DMS153 (cell line): ENCODE measurements around the gene GLP2R.
"Not testable (repeated sequence)": the region's sequence is repeated elsewhere in the genome, so short reads cannot be mapped to it uniquely, and the experiment has no call there.

Source experiments
- DNase-seq: peaks from one replicate; lab custom pipeline; 2025; lab: John Stamatoyannopoulos, UW

GLP2R gene

DNA sequence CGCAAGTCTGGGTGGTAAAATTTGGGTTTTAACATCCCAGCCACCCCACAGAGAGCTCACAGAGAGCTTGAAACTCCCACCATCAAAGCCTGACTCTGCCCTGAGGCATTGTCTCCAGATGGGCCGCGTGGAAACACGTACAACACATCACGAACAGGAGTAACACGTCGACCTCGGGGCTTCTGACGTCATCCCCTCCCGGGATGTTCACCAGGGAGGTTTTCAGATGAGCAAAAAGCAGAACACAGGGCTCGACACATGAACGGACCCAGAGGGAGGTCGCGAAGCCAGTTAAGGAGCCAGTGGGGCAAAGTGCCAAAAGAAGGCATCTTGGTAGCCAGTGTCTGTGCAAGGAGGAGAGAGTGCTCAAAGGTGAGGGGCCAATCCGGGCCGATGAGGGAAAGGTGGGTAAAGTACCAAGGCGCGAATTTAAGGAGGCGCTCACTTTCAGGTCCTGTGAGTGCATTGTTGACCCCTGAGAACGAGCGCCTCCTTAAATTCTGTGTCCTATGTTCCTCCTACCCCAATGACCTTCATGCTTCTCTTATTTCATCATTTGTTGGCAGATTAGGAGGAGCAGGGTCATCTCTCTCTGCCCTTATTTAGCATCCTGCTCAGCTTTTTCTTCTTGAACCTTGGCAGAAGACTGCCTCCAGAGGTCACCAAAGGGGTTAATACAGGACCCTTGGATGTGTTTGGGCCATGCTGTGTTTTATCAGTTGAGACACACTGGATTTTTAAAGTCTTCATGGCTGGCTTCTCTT lies 73.7 kb downstream of the GLP2R start:
- no peak for DNase-seq

DNA sequence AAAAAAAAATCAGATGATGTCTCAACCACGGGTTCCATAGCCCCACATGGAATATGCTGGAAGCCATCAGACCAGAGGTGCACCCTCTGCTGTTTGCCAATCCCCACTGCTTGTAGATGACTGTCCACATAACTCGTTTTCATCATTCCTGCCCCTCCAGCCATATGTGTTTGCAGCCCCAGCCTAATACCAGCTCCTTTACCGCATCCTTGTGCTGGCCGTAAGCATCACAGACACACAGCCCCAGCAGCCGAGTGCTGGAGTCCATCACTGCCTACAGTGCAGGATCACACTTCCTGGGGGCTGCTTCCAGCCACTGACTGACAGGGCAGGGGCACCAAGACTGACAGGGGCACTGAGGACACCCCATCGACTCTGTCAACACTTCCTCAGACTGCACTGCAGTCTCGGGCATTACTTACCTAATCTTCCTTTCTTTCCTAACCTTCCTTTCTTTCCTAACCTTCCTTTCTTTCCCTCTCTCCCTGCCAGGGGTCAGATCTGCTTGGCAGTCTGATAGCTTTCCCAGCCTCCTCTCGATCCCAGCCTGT lies 74.4 kb downstream of the GLP2R start:
- DNase-seq, result no peak

DNA sequence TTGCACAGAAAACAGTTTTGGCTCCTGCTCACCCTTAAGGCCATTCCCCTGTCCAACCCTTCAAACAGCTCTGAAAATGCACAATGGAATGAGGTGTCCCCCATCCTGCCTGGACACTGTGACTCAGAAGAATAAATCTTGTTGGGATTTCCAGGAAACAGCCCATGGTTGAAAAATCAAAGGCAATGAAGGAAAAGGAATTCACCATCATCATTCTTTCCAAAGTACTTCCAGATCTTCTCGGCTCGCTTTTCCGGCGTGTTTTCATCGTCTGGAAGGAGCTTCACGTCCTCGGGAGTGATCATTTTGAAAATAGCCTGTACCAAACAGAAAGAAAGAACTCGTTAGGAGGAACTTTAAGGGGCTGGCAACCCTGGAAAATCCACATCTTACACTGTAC lies 75.1 kb downstream of the GLP2R start:
- DNase-seq, result no peak

DNA sequence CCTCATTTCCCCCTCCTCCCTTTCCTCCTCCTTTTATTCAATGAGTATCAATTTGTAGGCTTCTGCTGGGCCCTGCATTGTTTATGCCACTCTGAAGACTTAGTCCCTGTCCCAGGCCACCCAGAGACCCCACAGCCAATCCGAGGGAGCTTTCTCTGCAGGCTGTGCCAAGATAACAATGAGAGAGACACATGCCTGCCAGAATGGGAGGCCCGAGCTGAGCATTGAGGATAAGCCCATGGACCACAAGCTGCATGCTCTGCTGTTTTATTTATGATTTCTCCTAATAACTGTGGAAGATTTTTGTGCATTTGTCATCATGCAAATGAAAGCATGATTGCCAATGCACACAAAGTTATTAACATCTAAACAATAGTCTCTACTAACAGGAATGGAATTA lies 76.4 kb downstream of the GLP2R start:
- DNase-seq, result no peak

DNA sequence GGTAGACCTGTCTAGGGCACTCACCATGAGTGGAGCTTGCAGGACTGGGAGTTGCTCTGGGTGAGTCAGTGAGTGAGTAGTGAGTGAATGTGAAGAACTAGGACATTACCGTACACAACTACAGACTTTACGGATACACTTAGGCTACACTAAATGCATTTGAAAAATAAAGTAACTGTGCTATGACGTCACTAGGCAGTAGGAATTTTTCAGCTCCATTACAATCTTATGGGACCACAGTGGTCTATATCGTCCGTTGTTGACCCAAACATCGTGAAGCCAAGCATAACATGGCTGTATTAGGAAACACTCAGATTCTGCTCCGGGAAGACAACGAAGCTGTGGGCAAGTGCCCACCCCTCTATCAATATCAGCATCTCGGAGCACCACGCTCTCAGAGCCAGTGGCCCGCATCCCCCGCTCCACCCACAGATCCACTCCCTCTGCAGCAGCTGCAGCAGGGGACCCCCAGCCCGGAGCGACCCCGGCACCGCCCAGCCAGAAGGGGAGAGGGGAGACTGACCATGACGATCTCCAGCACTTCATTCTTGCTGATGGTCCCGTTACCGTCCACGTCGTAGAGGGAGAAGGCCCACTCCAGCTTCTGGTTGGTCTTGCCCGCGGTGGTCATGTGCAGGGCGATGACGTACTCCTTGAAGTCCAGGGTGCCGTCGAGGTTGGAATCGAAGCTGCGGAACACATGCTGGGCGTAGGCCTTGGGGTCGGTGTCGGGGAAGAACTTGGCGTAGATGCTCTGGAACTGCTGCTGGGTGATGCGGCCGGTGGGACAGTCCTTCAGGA lies 78.8 kb downstream of the GLP2R start:
- no peak for DNase-seq

DNA sequence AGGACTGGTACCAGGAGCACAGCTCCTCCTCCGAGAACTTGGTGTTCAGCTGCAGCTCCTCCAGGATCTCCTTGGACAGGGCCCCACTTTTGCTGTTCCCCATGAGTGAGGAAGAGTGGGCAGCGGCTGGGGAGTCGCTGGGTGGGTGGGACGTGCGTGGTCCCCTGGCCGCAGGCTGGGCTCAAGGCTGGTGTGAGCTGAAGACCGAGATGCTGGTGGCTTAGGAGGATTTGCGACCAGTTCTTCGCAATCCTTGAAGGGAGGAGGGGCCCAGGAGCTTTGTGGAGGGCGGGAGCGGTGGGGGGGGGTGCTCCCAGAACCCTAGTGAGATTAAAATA lies 79.3 kb downstream of the GLP2R start, which contains the start of gene RCVRN:
Gene RCVRN, minus strand, starts transcription at position 194 of the 338 bp plus-strand sequence. Its CDS starts 91 bp downstream, at position 103.
- no peak for DNase-seq

DNA sequence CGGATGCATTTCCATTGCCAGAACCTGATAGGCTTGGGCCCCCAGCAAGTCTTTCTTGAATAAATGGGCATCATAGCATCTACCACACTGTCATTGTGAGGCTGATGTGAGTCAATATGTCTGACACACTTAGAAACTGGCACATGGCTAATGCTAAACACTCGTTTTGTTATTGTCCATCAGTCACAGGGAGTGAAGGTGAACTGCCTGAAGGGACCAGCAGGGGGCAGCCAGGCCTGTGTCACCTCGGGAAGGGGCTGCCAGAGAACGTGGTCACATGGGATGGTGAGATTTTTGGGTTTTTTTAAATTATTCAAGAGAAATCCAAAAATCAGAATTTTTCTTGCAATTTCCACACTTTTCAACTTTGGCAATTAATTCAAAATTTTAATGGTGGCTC lies 80.2 kb downstream of the GLP2R start:
- no peak for DNase-seq

DNA sequence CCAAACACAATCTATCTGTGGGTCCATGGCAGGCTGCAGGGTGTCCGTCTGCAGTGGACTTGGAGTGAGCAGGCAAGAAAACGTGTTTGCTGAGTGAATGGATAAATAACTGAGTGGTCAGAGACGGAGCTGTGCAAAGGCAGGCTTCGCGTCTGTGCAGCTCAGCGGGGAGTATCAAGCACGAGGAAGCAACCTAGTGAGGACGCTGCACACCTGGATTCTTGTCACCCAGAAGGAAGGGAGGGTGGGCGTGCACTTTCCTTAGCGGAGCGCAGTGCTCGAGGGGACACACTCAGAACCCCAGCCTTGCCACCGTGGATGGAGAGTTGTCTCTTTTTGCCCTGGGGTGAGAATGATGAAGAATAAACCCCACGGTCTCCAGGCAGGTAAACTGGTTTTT lies 80.9 kb downstream of the GLP2R start:
- DNase-seq, result no peak

DNA sequence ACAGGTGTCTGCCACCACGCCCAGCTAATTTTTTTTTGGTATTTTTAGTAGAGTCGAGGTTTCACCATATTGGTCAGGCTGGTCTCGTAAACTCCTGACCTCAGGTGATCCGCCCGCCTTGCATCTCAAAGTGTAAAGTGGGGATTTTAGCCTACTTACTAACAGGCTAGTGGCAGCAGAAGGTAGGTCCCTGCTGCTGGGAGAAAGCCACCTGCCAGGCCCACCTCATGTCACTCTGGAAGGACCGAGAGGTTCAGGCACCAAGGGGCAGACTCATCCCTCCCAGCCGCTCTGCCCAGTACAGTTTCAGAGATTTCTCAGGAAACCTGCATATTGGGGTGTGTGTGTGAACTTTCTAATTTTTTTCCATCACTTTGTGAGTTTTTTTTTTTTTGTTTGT lies 81.4 kb downstream of the GLP2R start:
- no peak for DNase-seq

DNA sequence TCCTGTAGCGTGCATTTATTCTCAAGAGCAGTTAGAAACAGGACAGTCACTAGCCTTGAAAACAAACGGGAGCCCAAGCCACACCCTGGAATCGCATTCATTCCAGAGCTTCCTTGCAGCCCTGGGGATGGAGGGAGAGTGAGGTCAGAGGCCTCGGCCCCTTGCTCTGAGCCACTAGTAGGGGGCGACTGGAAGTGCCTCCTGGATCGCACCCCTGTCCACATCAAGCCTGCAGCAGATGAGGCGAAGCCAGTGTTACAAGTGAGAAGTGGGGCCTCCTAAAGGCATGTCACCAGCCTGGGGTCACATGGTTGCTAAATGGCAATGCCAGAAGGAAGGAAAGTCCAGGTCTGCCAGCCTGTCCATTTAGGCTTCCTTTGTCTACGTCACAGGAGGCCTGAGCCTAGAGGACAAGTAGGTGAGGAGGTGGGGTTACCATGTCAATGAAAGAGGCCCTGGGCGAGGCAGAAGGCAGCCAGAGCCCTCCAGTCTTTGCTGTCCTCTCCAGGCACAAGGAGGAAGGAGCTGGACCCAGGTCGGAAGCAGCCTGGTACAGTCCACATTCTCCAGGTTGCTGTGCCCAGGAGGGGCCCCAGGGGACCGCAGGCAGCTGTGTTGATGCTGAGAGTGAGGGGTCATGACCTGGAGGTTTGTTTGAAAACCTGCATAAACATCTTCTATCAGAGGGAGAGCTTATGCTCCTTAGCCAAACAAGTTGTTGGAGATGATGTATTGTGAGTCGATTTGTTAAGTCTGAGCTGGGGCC lies 82.3 kb downstream of the GLP2R start:
- DNase-seq, result no peak

DNA sequence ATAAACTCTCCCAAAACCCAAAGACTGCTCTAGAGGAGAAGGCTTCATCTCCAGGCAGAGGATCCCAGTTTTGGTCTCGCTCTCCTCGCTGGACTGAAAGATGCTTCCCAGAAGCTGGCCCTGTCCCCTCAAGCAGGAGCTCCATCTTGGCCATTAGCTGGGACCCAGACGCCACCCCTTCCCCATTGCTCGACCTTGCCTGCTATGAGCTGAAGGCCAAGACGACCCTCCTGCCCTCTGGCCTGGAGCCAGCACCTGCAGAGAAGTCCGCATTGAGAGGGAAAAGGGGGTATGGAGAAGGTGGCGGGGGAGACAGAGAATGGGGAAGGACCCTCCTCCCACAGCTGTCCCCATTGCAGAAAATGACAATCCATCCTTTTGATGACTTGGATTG lies 82.9 kb downstream of the GLP2R start:
- DNase-seq, result no peak

DNA sequence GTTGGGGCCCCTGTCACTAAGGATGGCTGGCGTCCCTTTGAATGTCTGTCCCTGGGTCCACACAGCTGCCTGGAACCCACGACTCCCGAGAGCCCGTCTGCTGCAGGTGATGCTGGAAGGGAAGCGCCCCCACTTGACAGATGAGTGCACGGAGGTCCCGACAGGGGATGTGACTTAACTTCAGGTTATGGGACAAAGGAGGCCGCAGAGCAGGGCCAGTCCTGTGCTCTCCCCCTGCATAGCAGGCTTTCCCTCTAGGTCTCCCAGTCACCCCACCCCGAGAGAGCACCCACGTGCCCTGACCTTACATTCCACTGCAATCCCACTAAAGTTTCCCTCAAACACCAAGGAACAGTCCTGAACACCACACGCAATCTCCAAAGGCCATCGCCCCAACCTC lies 85.4 kb downstream of the GLP2R start:
- no peak for DNase-seq

DNA sequence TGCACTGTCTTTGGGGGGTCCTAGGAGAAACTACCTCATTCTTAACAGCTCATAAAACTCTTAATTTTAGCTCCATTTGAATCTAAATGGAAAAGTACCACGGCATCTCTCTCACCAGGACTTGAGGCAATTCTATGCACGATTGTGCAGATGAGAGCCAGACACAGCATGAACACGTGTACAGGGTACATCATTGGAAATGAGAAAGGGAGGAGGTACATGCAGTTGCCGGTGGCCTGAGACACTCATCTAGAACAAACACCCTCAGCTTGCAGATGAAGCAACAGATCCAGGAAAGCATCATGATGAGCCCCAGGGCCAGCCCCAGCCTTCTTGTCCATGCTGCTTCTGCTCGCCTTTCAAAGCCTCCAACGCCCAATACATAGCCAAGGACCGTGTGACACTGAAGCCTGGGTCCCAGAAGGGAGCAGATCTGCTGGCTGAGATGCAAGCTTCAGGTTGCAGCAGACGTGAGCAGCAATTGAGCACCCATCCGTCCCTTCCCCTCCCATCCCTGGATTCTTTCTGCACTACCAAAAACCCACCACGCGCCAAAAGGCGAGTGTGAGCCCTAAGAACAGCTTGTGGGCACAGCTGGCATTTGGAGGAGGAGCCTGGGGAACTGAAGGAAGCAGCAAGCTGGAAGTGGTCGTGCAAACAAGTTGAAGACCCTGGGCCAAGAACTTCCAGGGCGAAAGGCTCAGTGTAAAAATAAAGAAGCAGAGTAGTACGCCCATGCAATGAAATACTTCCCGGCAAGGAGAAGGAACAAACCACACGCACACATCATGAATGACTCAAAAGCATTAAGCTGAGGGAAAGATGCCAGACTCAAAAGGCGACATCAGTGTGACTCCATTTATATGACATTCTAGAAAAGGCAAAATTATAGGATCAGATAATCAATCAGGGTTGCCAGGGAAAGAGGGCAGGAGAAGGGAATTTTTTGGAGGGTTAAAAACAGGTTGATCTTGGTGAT lies 86.7 kb downstream of the GLP2R start:
- DNase-seq, result no peak

DNA sequence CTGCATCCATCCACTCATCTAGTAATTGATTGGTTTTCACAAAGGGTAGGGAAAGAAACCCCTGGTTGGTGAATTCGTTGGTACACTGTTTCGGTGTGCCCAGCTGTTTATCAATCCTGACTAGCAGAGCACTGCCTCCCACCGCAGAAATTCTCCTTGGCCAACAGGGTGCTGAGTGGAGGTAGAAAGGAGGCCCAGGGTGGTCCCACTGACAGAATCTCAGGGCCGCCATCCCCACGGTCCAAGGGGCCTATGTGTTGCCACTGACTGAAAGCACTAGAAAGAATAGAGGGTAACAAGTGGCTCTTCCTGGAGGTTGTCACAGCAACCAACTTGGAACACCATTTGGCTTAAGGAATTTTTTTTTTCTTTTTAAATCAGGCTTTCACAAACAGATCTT lies 87.8 kb downstream of the GLP2R start:
- no peak for DNase-seq

DNA sequence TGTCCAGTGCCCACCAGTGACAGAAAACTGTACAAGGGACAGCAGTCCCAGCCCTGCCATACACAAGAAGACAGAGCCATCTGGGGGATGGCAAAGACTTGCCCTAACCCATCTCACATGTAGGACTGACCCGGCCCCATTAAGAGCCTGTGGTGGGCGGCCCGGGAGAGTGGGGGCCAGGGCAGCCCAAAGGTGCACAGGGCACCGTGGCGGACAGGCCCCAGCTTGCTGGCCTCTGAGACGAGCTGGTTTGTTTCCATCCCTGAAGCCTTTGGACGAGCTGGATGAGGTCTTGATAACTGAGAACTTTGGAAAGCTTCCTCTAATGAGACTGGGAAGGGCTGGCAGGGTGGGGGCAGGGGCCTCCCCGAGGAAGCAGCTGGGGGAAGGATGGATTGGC lies 90.4 kb downstream of the GLP2R start:
- no peak for DNase-seq

DNA sequence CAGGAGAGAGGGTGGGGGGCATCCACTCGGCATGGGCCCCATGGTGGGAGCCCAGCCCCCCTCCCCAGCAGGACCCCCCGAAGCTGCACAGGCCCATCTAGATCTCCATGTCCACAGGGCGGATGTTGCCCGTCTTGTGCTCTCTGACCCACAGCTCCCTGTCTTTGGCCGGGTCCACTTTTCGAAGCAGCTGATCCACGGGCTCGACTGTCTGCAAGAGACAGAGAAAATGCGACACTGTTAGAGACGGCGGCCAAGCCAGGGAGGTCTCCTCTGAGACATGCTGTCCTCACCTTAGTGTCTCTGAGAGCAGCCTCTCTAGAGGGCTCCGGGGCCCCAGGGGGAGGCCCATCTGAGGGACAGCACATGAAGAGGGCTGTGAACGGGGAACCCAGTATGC lies 91.4 kb downstream of the GLP2R start:
- DNase-seq, result no peak

DNA sequence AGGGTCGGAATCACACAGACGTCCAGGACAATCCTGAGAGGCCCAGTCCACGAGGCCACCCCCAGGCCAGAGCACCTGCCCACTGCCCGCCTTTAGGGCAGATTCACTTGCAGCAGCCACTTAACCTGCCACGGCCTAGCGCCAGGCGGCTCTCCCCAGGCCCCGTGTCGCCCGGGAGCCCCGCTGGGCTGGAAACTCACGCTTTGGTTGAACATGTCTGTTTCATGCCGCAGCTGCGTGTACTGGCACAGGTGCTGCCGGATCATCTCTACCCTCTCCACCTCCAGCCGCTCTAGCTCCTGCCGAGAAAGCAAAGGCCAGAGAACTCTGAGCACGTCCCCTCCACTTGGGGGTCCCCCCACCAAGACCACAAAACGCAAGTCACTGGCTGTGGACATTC lies 92.1 kb downstream of the GLP2R start:
- DNase-seq, result no peak

DNA sequence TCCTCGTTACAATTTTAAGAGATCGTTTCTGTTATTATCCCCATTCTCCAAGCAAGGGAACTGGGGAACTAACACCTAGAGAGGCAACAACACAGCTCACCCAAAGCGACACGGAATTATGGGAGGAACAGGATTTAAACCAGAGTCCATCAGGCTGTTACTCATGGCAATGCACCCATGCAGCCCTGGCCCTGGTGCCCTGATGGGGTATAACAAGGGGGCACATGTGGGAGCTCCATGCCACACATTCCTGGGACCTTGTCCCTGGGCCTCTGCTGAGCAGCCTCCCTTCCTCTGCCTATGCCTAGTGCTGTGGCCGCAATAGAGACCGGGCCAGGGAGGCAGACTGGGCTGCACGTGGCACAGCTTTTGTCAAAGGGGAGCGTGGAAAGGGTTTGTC lies 92.6 kb downstream of the GLP2R start:
- no peak for DNase-seq

DNA sequence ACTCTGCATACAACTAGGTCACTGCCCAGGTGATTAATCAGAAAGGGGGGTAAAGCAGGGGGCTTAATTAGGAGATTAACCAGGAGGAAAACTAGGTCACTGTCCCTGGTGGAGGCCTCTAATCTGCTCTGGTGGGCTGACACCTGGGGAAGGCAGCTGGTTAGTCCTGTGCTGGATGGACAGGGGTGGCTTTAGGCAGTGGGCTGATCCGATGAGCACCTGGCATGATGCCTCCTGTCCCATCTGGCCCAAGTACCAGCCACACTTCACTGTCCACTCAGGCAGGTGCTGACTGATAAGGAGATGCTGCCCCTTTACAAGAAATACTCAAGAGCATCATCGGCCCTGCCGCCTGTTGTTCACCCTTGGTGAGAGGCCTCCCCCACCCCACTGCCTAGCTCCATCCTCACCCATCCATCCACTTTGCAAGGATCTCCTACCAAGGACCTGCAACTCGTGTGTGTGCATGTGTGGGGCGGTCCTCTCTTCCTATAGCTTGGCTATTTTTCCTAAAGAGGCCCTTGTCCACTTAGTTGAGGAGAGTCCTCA lies 93.2 kb downstream of the GLP2R start:
- DNase-seq, result no peak

DNA sequence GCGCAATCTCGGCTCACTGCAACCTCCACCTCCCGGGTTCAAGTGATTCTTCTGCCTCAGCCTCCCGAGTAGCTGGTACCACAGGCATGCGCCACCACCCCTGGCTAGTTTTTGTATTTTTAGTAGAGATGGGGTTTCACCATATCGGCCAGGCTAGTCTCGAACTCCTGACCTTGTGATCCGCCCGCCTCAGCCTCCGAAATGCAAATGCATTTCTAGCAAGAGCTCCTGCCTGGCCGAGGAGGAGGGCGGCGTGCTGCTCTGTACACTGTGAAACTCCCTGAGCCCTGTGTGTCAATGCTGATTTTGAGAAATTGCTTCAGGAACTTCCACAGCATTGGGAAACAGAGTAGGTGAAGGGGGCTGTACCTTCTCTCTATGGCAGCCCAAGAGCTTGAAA lies 95.5 kb downstream of the GLP2R start:
- DNase-seq, result not testable (repeated sequence)
